Smooth muscle cell (in vitro differentiated cells): ENCODE results near the gene SAMD15. TPM values are rescaled to one million over a fixed set of nuclear protein-coding genes. Genes with fewer than 3 reads are reported as not detected.

ENCODE experiments used
- DNase-seq: peaks from one replicate; lab custom pipeline; 2025; ENCODE audit not compliant: unreplicated experiment; lab: John Stamatoyannopoulos, UW
- H2AFZ ChIP-seq: fragments of 200-600 bp; sonication (generic); 2 replicates; pipeline ENCODE4 v1.6.0; 2016; ENCODE audit warnings: antibody characterized with exemption, low read depth, mild to moderate bottlenecking
- H3F3A ChIP-seq: fragments of 200-600 bp; sonication (generic); 2 replicates; pipeline ENCODE4 v1.6.0; 2017; ENCODE audit warnings: antibody characterized with exemption, low read depth
- H3K27ac ChIP-seq: fragments of 200-600 bp; sonication (generic); 2 replicates; pipeline ENCODE4 v1.5.1; 2016; ENCODE audit warnings: low read depth, mild to moderate bottlenecking
- H3K27me3 ChIP-seq: fragments of 200-600 bp; sonication (generic); 2 replicates; pipeline ENCODE4 v1.6.1; 2016; ENCODE audit warnings: low read depth, mild to moderate bottlenecking
- H3K36me3 ChIP-seq: fragments of 200-600 bp; sonication (generic); 2 replicates; pipeline ENCODE4 v1.5.1; 2016; ENCODE audit warnings: low read depth
- H3K4me1 ChIP-seq: fragments of 200-600 bp; sonication (generic); 2 replicates; pipeline ENCODE4 v1.5.1; 2016; ENCODE audit warnings: low read depth
- H3K4me2 ChIP-seq: fragments of 200-600 bp; sonication (generic); 2 replicates; pipeline ENCODE4 v1.6.0; 2016; ENCODE audit warnings: mild to moderate bottlenecking
- H3K4me3 ChIP-seq: fragments of 200-600 bp; sonication (generic); 2 replicates; pipeline ENCODE4 v1.5.1; 2016; ENCODE audit warnings: mild to moderate bottlenecking
- H3K79me2 ChIP-seq: fragments of 200-600 bp; sonication (generic); 2 replicates; pipeline ENCODE4 v1.6.0; 2016; ENCODE audit warnings: low read depth, mild to moderate bottlenecking
- H3K9ac ChIP-seq: fragments of 200-600 bp; sonication (generic); 2 replicates; pipeline ENCODE4 v1.6.0; 2016; ENCODE audit warnings: low read depth
- H3K9me3 ChIP-seq: fragments of 200-600 bp; sonication (generic); replicated peaks from 2 replicates; pipeline ENCODE4 v1.5.1; 2016; ENCODE audit warnings: low read depth
- H4K20me1 ChIP-seq: fragments of 200-600 bp; sonication (generic); 2 replicates; pipeline ENCODE4 v1.6.0; 2016; ENCODE audit warnings: low read depth
- WGBS: methylation state at CpG from one replicate; pipeline ENCODE4 v1.1.7; 2016; ENCODE audit warnings: low lambda C conversion rate; 5-methylcytosine and 5-hydroxymethylcytosine counted together
- polyA plus RNA-seq: library from polyadenylated mRNA; unstranded; fragments of >200 nt; fragmentation: Nextera tagmentation; extraction: Ambion mirVana; gene quantifications from 2 replicates; pipeline ENCODE4 v1.2.1, GENCODE V29; 2016
- total RNA-seq: library from RNA; depleted of rRNA; stranded (reverse); fragments of >200 nt; gene quantifications from 2 replicates; pipeline ENCODE4 v1.2.3, GENCODE V29; 2014
- TF ChIP-seq, protein P1 (sequence below): fragments of 200-600 bp; sonication (generic); IDR thresholded peaks from 2 replicates; pipeline ENCODE4 v1.5.1; 2017; ENCODE audit warnings: borderline replicate concordance, mild to moderate bottlenecking, antibody characterized with exemption; ENCODE audit not compliant: insufficient read depth, poor library complexity, severe bottlenecking

SAMD15 gene
- total and polyA plus RNA-seq, 2 experiments from 2014 or later = 0.49 to 1.1 TPM

- DNase-seq = no peak
- no peaks in the 10 kb centered on the region for H3K27me3 ChIP-seq
- H3K9ac ChIP-seq = no peak overlapping the region
- H3K79me2 ChIP-seq = peaks cover 17% of the 10 kb centered on the region
- no peaks in the 10 kb centered on the region for H3F3A ChIP-seq
- H3K4me3 ChIP-seq = no peak overlapping the region
- H3K27ac ChIP-seq = no peak overlapping the region
- H3K4me2 ChIP-seq = no peak overlapping the region
- no peak overlapping the region for H2AFZ ChIP-seq
- no peaks in the 10 kb centered on the region for H3K36me3 ChIP-seq
- no peaks in the 10 kb centered on the region for H3K9me3 ChIP-seq
- TF ChIP-seq, protein P1, sequence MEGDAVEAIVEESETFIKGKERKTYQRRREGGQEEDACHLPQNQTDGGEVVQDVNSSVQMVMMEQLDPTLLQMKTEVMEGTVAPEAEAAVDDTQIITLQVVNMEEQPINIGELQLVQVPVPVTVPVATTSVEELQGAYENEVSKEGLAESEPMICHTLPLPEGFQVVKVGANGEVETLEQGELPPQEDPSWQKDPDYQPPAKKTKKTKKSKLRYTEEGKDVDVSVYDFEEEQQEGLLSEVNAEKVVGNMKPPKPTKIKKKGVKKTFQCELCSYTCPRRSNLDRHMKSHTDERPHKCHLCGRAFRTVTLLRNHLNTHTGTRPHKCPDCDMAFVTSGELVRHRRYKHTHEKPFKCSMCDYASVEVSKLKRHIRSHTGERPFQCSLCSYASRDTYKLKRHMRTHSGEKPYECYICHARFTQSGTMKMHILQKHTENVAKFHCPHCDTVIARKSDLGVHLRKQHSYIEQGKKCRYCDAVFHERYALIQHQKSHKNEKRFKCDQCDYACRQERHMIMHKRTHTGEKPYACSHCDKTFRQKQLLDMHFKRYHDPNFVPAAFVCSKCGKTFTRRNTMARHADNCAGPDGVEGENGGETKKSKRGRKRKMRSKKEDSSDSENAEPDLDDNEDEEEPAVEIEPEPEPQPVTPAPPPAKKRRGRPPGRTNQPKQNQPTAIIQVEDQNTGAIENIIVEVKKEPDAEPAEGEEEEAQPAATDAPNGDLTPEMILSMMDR = no peak
- peaks cover 44% of the 10 kb centered on the region for H4K20me1 ChIP-seq
- H3K4me1 ChIP-seq = no peaks in the 10 kb centered on the region
- 96% methylated on average over 1 of the region's 1 CpG for WGBS
These were observed 17.6 kb upstream of the SAMD15 start for GRCh38 chr14:77359626-77360025.

DNA sequence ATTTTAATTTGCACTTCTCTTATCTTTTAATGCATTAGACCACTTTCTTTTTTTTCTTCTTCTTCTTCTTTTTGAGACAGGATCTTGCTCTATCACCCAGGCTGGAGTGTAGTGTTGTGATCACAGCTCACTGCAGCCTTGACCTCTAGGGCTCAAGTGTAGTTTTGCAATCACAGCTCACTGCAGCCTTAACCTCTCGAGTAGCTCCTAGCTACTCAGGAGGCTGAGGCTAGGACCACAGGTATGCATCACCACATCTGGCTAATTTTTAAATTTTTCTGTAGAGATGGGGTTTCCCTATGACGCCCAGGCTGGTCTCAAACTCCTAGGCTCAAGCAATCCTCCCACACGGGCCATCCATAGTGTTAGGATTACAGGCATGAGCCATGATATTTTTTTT is 13.0 kb upstream of the SAMD15 start:
- no peak for DNase-seq
- H4K20me1 ChIP-seq = peaks cover 35% of the 10 kb centered on the region
- H2AFZ ChIP-seq = no peak overlapping the region
- no peak overlapping the region for H3K9ac ChIP-seq
- H3K4me3 ChIP-seq = no peak overlapping the region
- TF ChIP-seq, protein P1 = no peak
- peaks cover 6% of the 10 kb centered on the region for H3K79me2 ChIP-seq
- no peaks in the 10 kb centered on the region for H3K4me1 ChIP-seq
- no peaks in the 10 kb centered on the region for H3K36me3 ChIP-seq
- no peaks in the 10 kb centered on the region for H3F3A ChIP-seq
- WGBS = 83% methylated on average over 3 of the region's 3 CpGs
- H3K9me3 ChIP-seq = no peaks in the 10 kb centered on the region
- H3K27me3 ChIP-seq = no peaks in the 10 kb centered on the region
- no peak overlapping the region for H3K27ac ChIP-seq
- H3K4me2 ChIP-seq = no peak overlapping the region

DNA sequence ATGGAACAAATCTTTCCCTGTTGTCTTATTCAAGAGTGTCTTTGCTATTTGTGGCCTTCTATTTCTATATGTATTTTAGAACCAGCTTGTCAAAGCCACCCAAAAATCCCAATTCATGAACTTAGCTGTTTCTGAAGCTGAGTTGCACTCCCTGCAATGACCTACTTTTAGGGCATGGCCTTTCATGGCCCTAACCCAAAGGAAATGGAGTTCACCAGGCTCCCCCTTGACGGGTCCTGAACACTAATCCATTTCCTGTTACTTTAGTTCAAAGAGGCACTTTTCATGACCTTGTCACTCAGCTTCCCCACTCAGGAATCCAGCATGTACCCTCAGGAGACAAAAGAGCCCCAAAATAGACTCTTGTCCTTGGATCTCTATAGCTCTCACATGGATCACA is 7.9 kb upstream of the SAMD15 start:
- H2AFZ ChIP-seq = no peak overlapping the region
- no peak overlapping the region for H3K27ac ChIP-seq
- H3K9ac ChIP-seq = no peak overlapping the region
- peaks cover 37% of the 10 kb centered on the region for H4K20me1 ChIP-seq
- TF ChIP-seq, protein P1 = no peak
- peaks cover 15% of the 10 kb centered on the region for H3F3A ChIP-seq
- H3K4me1 ChIP-seq = peaks cover 19% of the 10 kb centered on the region
- no peak overlapping the region for H3K4me3 ChIP-seq
- no peak for DNase-seq
- no peaks in the 10 kb centered on the region for H3K9me3 ChIP-seq
- H3K4me2 ChIP-seq = no peak overlapping the region
- peaks cover 30% of the 10 kb centered on the region for H3K79me2 ChIP-seq
- WGBS = 71% methylated on average over 1 of the region's 1 CpG
- H3K27me3 ChIP-seq = no peaks in the 10 kb centered on the region
- H3K36me3 ChIP-seq = no peaks in the 10 kb centered on the region

DNA sequence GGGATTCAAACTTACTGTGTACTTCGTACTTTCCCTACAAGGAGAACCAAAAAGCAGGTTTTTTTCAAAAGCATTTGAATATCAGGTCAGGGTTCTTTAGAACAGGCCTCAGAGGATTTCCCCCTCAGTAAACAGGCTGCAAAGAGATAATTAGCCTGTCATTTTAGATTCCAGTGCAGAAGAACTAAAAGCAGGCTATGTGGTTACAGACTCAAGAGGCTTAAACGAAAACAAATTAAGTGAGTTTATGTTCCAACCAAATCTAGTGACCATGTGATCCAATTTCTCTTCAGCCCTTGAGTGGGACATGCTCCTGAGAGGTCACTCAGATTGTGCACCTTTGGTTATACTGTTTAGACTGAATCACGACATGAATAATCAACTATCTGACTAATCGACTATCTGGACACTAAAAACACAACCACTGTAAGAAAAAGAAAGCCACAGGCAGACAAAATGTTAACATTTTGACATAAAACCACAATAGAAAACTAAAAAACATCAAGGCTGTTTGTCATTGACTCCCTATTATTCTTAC is 4.8 kb upstream of the SAMD15 start:
- H3K9me3 ChIP-seq = no peaks in the 10 kb centered on the region
- WGBS = 12% methylated on average over 4 of the region's 4 CpGs
- H3K27me3 ChIP-seq = no peaks in the 10 kb centered on the region
- no peaks in the 10 kb centered on the region for H3K36me3 ChIP-seq
- H3K4me1 ChIP-seq = peaks cover 31% of the 10 kb centered on the region
- no peak overlapping the region for H2AFZ ChIP-seq
- H3K4me3 ChIP-seq = peak overlapping the region; percentile 22
- TF ChIP-seq, protein P1 = no peak
- H3K9ac ChIP-seq = no peak overlapping the region
- peak overlapping the region; percentile 67 for H3K27ac ChIP-seq
- peaks cover 47% of the 10 kb centered on the region for H3K79me2 ChIP-seq
- H3F3A ChIP-seq = peaks cover 15% of the 10 kb centered on the region
- DNase-seq = no peak
- H3K4me2 ChIP-seq = peak overlapping the region; percentile 56
- H4K20me1 ChIP-seq = peaks cover 25% of the 10 kb centered on the region
